T-helper 2 cell treated with Interferon-gamma antibody and Interleukin-4, amounts not matched to agents 100 ng/mL and 5 ng/mL, for 36 hours (primary cell): ENCODE results near the gene CD58. TPM values are rescaled to one million over a fixed set of nuclear protein-coding genes. Genes with fewer than 3 reads are reported as not detected.

ENCODE experiments used
- intact Hi-C: fragments of 100-400 bp; cut with micrococcal nuclease; formaldehyde crosslinking; loops from one replicate; pipeline ENCODE4 v1.15.1; 2023
- total RNA-seq: library from RNA; stranded (reverse); gene quantifications from 2 replicates; pipeline ENCODE4 v1.2.3, GENCODE V29; 2022

The CD58 gene
- total RNA-seq, 1 donor from 2014 or later, result 37.1 TPM

GRCh38 chr1:116545359-116545705 lies 25.5 kb downstream of the CD58 start:
- intact Hi-C loops, result no loop called here

- intact Hi-C loops, result no loop called here
Observed at GRCh38 chr1:116544588-116545358, 26.1 kb downstream of the CD58 start.

DNA sequence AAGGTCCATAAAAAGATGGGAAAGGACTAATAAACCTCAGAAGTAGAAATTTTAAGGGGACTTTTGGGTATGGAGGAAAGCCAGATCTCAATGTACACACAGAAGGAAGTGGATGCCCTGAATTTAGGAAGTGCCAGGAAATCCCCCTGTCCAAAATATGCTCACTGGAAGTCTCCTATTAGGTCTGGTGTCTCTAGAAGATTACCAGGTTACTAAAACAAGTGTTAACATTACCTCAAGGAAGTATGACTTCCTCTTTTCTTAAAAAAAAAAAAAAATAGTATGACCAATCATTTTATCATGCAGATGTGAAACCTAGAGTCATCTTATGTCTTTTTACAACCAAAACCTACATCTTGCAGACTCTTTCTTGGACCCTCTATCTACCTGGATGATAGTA lies 30.7 kb downstream of the CD58 start:
- intact Hi-C loops, result no loop called here

GRCh38 chr1:116538544-116538943 lies 32.3 kb downstream of the CD58 start:
- intact Hi-C loops, result loop anchor here (1.0 kb wide), 1 partner anchor 34 kb away; no protein-coding TSS in a partner anchor

- intact Hi-C loops, result loop anchor here (1.0 kb wide), 1 partner anchor 34 kb away; no protein-coding TSS in a partner anchor
Observed at GRCh38 chr1:116537898-116538297, 32.9 kb downstream of the CD58 start.

GRCh38 chr1:116537040-116537831 lies 33.6 kb downstream of the CD58 start:
- intact Hi-C loops, result no loop called here

- intact Hi-C loops, result no loop called here
Observed at GRCh38 chr1:116534014-116534739, 36.6 kb downstream of the CD58 start.

DNA sequence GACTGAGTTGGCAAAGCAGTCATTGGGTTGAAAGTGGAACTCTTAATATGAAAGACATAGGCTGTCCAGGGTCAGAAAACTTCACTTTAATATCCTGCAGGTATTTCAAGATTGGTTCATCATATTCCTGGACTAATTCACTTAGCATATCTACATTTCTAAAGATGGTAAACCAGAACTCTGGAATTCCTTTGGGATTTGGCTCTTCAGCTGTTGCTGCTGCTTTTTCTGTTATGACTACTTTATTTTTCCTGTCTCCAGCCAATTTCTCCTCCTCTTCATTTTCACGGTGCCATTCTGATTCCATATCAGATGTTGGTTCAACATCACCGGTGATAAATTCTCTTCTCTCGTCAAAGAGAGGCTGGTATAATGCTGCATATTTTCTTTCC lies 37.4 kb downstream of the CD58 start:
- intact Hi-C loops, result no loop called here

GRCh38 chr1:116532671-116533428 lies 38.0 kb downstream of the CD58 start:
- intact Hi-C loops, result no loop called here

DNA sequence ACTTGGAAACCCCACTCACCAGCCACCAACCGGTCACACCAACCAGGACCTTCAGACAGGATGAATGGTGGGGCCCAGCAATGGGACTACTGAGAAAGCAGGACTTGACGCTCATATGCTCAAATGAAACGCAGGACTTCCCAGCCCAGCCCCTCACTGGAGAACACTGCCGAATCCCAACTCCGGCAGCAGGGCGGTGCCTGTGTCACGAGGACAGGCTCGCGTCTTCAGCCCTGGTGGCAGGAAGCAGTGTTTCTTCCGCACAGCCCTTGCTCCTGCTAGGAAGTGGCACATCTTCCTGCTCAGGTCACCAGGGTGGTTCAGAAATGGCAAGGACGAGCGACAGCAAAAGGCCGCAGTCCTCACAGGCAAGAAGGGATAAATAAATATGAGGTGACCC lies 38.9 kb downstream of the CD58 start:
- intact Hi-C loops, result no loop called here

GRCh38 chr1:116529681-116530080 lies 41.1 kb downstream of the CD58 start:
- intact Hi-C loops, result no loop called here

GRCh38 chr1:116529199-116529631 lies 41.6 kb downstream of the CD58 start:
- intact Hi-C loops, result no loop called here

DNA sequence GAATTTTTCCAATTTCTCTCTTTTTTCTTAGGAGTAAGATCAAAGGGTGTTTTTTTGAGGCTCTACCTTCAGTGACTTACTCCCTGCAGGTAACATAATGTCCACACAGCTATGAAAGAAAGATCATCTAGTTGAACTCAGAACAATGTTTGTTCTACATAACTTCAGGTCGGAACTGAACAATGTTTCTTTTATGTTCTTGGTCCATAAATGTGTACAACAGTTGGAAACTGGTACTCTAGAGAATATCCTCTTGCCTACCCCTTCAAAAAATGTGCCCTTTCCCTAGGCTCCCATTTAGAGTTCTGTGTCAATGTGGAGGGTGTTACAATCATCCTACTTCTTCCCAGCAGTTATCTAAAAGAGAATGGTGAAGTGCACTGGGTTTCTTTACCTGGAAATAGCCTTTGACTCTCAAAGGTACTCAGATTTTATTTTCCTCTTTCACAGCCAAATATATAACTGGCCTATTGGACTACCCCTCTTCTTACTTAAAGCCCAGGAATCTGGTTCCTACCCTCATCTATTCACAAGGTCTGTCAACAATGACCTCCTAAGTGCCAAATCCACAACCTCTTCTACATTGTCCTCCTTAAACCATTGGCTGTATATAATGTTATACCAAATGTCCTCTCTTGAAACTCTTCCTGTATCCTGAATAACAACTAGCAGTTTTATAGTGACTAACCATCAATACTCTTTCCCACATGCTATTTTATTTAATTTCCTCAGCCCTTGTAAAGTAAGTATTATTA lies 42.3 kb downstream of the CD58 start:
- intact Hi-C loops, result no loop called here

DNA sequence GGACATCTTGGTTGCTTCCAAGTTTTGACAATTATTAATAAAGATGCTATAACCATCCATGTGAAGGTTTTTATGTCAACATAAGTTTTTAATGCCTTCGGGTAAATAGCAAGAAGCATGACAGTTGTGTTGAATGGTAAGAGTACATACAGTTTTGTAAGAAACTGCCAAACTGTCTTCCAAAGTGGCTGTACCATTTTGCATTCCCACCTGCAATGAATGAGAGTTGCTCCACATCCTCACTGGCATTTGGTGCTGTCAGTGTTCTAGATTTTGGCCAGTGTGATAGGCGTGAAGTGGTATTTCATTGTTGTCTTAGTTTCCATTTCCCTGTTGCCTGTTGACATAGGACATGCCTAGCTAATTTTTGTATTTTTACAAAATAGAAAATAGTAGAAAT lies 45.4 kb downstream of the CD58 start:
- intact Hi-C loops, result no loop called here

DNA sequence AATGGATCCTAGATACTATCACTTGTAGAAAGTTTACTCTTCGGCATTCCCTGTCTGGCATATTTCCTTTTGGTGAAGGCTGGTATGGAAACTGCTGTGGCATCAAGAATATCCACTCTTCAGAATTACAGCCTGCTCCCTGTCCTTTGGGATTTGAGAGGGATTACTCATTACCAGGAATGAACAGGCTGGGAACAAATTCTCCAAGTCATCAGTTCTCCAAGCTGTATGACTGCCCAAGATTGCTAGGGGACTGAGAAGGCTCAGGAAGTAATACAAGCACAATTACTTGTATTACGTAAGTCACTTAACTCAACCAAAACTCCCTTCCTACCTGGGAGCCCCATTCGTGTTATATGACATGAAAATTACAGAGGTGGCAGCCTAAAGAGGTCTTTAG lies 49.6 kb downstream of the CD58 start:
- intact Hi-C loops, result no loop called here

GRCh38 chr1:116518400-116518799 lies 52.4 kb downstream of the CD58 start:
- intact Hi-C loops, result loop anchor here (5.0 kb wide), 1 partner anchor 39 kb away; no protein-coding TSS in a partner anchor

DNA sequence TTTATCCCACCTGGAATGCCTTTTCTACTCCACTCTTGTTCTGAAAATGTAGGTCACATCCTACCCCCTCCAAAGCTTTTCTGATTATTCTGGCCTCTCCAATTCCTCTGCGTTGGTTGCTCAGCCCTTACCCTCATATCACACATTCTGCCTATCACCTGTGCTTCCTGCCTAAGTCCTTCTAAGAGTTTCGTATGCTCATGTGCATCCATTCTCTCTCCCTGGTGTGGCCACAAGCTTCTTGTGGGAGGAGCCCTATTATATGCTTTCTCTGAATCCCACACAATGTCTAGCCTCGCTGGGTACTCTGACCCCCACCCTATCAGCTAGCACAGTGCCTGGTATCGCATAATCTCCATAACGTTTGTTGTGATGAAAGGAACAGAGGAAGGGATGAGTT lies 54.2 kb downstream of the CD58 start:
- intact Hi-C loops, result loop anchor here (5.0 kb wide), 1 partner anchor 41 kb away; no protein-coding TSS in a partner anchor

DNA sequence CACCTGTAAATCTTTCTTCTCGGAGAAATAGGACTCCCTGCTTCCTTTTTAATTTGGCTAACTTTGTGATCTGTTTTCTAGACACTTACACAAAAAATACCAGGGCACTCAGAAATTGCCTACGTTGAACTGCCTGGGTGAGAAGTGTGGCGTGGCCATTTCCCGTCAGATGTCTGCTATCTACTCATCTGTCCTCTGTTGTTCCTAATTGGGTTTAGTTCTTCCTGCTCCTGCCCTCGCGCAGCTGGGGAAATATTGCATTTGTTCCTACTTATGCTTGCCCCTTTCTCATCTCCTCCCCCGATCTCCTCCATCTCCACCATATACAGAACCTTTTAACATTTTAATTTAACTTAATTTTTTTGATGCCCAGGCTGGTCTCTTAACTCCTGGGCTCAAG lies 55.1 kb downstream of the CD58 start:
- intact Hi-C loops, result loop anchor here (1.0 to 5.0 kb wide), 4 partner anchors 11 to 253 kb away; partner anchors contain the start of gene CD58

GRCh38 chr1:116514708-116515525 lies 55.9 kb downstream of the CD58 start:
- intact Hi-C loops, result loop anchor here (1.0 to 5.0 kb wide), 4 partner anchors 11 to 254 kb away; partner anchors contain the start of gene CD58
